Endothelial cell of umbilical vein (primary cell): Measurements from ENCODE around the gene PGP. TPM values are rescaled to one million over a fixed set of nuclear protein-coding genes. Genes with fewer than 3 reads are reported as not detected.

Experiments used
- BruUV-seq: library from RNA; stranded (reverse); fragments of 400-500 nt; replicated peaks from 2 replicates; lab custom pipeline; 2021; lab: Mats Ljungman, UMichigan
- CTCF ChIA-PET: fragments of 300-600, 350-600 bp; sonication (Branson Sonifier 250); formaldehyde crosslinking; loops from one replicate; lab custom pipeline; 2021; ENCODE audit warnings: antibody characterized with exemption, inconsistent platforms; lab: Charles Lee
- POLR2A ChIA-PET: fragments of 300-600, 350-600 bp; sonication (Branson Sonifier 250); formaldehyde crosslinking; loops from one replicate; lab custom pipeline; 2021; ENCODE audit warnings: antibody characterized with exemption, inconsistent platforms; lab: Charles Lee
- DNase-seq: peaks from one replicate; pipeline ENCODE4 v3.0.0-alpha.2; 2011; ENCODE audit warnings: low read depth, low spot score
- FAIRE-seq: peaks from 2 replicates; lab custom pipeline; 2011; peaks lifted over from hg19 to GRCh38; lab: Jason Lieb, UNC
- H2AFZ ChIP-seq: 2 replicates; pipeline ENCODE4 v1.6.0; 2012; ENCODE audit warnings: low read depth, low read length, control low read depth, inconsistent platforms
- H3K27ac ChIP-seq: 2 replicates; pipeline ENCODE4 v1.5.1; 2011; ENCODE audit warnings: low read depth, mild to moderate bottlenecking, control low read depth, low read length, moderate library complexity; ENCODE audit not compliant: insufficient read depth
- H3K27me3 ChIP-seq, 2 experiments: 2 replicates each; pipeline versions ENCODE4 v1.6.0 to v1.6.1; 2011; ENCODE audit warnings: low read length in 2 of 2, mixed read lengths in 1 of 2; ENCODE audit not compliant: control insufficient read depth in 2 of 2, insufficient read depth in 2 of 2
- H3K36me3 ChIP-seq, 2 experiments: 2 replicates in 1 of 2; 3 replicates in 1 of 2; pipeline ENCODE4 v1.5.1; 2011; ENCODE audit warnings: low read length in 2 of 2, mild to moderate bottlenecking in 1 of 2, moderate library complexity in 1 of 2; ENCODE audit not compliant: control insufficient read depth in 2 of 2, insufficient read depth in 2 of 2; ENCODE audit errors: extremely low read depth in 1 of 2
- H3K4me1 ChIP-seq: 3 replicates; pipeline ENCODE4 v1.5.1; 2011; ENCODE audit warnings: mild to moderate bottlenecking, low read length; ENCODE audit not compliant: control insufficient read depth, insufficient read depth; ENCODE audit errors: extremely low read depth
- H3K4me2 ChIP-seq: 2 replicates; pipeline ENCODE4 v1.6.1; 2011; ENCODE audit warnings: low read length, control low read depth, mixed read lengths; ENCODE audit not compliant: insufficient read depth
- H3K4me3 ChIP-seq, 3 experiments: fragments of 200-600 bp in 1 of 3; sonication (generic), shearing (Covaris generic) in 1 of 3; replicated peaks in 1 of 3; 2 replicates each; pipeline ENCODE4 v1.5.1; 2011 to 2016; ENCODE audit warnings: control low read depth in 3 of 3, low read length in 3 of 3, mild to moderate bottlenecking in 2 of 3, inconsistent platforms in 1 of 3, low read depth in 1 of 3, moderate library complexity in 1 of 3; ENCODE audit not compliant: insufficient read depth in 1 of 3
- H3K79me2 ChIP-seq: 2 replicates; pipeline ENCODE4 v1.6.0; 2012; ENCODE audit warnings: low read length, inconsistent platforms; ENCODE audit not compliant: control insufficient read depth, insufficient read depth
- H3K9ac ChIP-seq: replicated peaks from 2 replicates; pipeline ENCODE3; 2011; ENCODE audit warnings: low read length, control low read depth; ENCODE audit not compliant: insufficient read depth; ENCODE audit errors: extremely low read depth
- H3K9me1 ChIP-seq: replicated peaks from 3 replicates; pipeline ENCODE4 v1.6.0; 2011; ENCODE audit warnings: mild to moderate bottlenecking, low read length; ENCODE audit not compliant: control insufficient read depth, insufficient read depth; ENCODE audit errors: extremely low read depth
- H3K9me3 ChIP-seq: replicated peaks from 2 replicates; pipeline ENCODE4 v1.5.1; 2012; ENCODE audit warnings: low read length, inconsistent platforms; ENCODE audit not compliant: control insufficient read depth, insufficient read depth
- H4K20me1 ChIP-seq: replicated peaks from 2 replicates; pipeline ENCODE3; 2011; ENCODE audit warnings: mild to moderate bottlenecking, low read length; ENCODE audit not compliant: control insufficient read depth, insufficient read depth; ENCODE audit errors: extremely low read depth
- CTCF ChIP-seq, 2 donors: IDR thresholded peaks; 1 replicate in 1 of 2; 2 replicates in 1 of 2; pipeline ENCODE4 v1.5.1; 2011; ENCODE audit warnings: low read length in 2 of 2, mild to moderate bottlenecking in 2 of 2, moderate library complexity in 2 of 2, control low read depth in 1 of 2, inconsistent platforms in 1 of 2, low read depth in 1 of 2; ENCODE audit not compliant: insufficient read depth in 1 of 2; ENCODE audit errors: extremely low read depth in 1 of 2
- EZH2 ChIP-seq: IDR thresholded peaks from 2 replicates; pipeline ENCODE4 v1.6.1; 2012; ENCODE audit warnings: borderline replicate concordance, low read depth, mild to moderate bottlenecking, moderate library complexity, low read length, inconsistent platforms; ENCODE audit not compliant: severe bottlenecking
- FOS ChIP-seq: IDR thresholded peaks from 2 replicates; pipeline ENCODE4 v1.6.1; 2011; ENCODE audit warnings: mild to moderate bottlenecking, low read length, moderate library complexity, borderline replicate concordance; ENCODE audit not compliant: insufficient read depth
- GATA2 ChIP-seq: IDR thresholded peaks from 2 replicates; pipeline ENCODE4 v1.7.0; 2011; ENCODE audit warnings: low read depth, mild to moderate bottlenecking, moderate library complexity, mixed read lengths, low read length; ENCODE audit not compliant: insufficient read length, insufficient read depth
- JUN ChIP-seq: IDR thresholded peaks from 2 replicates; pipeline ENCODE4 v1.6.1; 2011; ENCODE audit warnings: borderline replicate concordance, low read depth; ENCODE audit not compliant: insufficient read length, insufficient read depth
- MAX ChIP-seq: IDR thresholded peaks from 2 replicates; pipeline ENCODE4 v1.6.1; 2011; ENCODE audit not compliant: insufficient read depth, insufficient read length
- MYC ChIP-seq: IDR thresholded peaks from one replicate; pipeline ENCODE4 v1.6.1; 2011; ENCODE audit warnings: mild to moderate bottlenecking, low read depth, low read length
- POLR2A ChIP-seq: IDR thresholded peaks from 2 replicates; pipeline ENCODE4 v1.6.1; 2012; ENCODE audit warnings: low read depth, mild to moderate bottlenecking, control low read depth, low read length
- POLR2AphosphoS5 ChIP-seq: IDR thresholded peaks from 2 replicates; pipeline ENCODE4 v1.6.1; 2012; ENCODE audit warnings: low read depth, mild to moderate bottlenecking, control low read depth, low read length, moderate library complexity; ENCODE audit not compliant: insufficient read depth
- dilution Hi-C: fragments of 300-500 bp; cut with MboI; formaldehyde crosslinking; loops from one replicate; pipeline ENCODE4 v1.15.0; 2019; ENCODE audit warnings: low sequenced_read_pairs; ENCODE audit not compliant: extremely low pct_ligation_motif_present
- intact Hi-C: fragments of 100-400 bp; cut with micrococcal nuclease; formaldehyde crosslinking; loops from one replicate; pipeline ENCODE4 v1.10.0; 2022
- polyA plus RNA-seq, 4 experiments: library from polyadenylated mRNA; depleted of rRNA in 3 of 4; stranded (reverse) in 3 of 4; unstranded in 1 of 4; fragments of >200 nt; gene quantifications; 2 replicates each; pipeline versions ENCODE4 v1.2.1 to v1.2.3, GENCODE V29; 2011 to 2012; ENCODE audit warnings: missing spikeins in 1 of 4
- total RNA-seq: library from RNA; stranded (reverse); gene quantifications from 2 replicates; pipeline ENCODE4 v1.2.3, GENCODE V29; 2021

PGP gene
- total and polyA plus RNA-seq, 2 donors (not counting 3 experiments of a cell fraction or from before 2014, with no cell fraction given), result 28.5 to 29.6 TPM

- CTCF ChIA-PET, result no interaction called here
These were observed 28.1 kb downstream of the PGP start for GRCh38 chr16:2186505-2186904.

More at GRCh38 chr16:2186505-2186904, 28.1 kb downstream of the PGP start:
- Histone ChIP-seq H3K27me3 (no peaks in the 10 kb centered on the region), H3K9me3 (no peaks in the 10 kb centered on the region), H3K79me2 (no peaks in the 10 kb centered on the region), H2AFZ (no peak overlapping the region), H3K4me3 (no peak overlapping the region), H3K4me1 (no peaks in the 10 kb centered on the region), H3K9me1 (no peaks in the 10 kb centered on the region), H3K36me3 (no peaks in the 10 kb centered on the region), H4K20me1 (no peaks in the 10 kb centered on the region), H3K4me2 (no peak overlapping the region), H3K9ac (no peak overlapping the region), H3K27ac (no peak overlapping the region)
- intact Hi-C loops (no loop called here), dilution Hi-C loops (no loop called here)
- no TSS peak for BruUV-seq
- POLR2A ChIA-PET, result no interaction called here
- DNase-seq, result no peak
- TF ChIP-seq FOS, result no peak
- TF ChIP-seq JUN, result no peak
- TF ChIP-seq GATA2, result no peak
- no peak for TF ChIP-seq EZH2
- TF ChIP-seq POLR2AphosphoS5, result no peak
- TF ChIP-seq MYC, result no peak
- no peak for TF ChIP-seq POLR2A
- no peak for TF ChIP-seq MAX
- TF ChIP-seq CTCF (IDR thresholded peaks at IDR 0.05; ENCODE audit: extremely low read depth in 1 of 2, insufficient read depth in 1 of 2, low read depth in 1 of 2, low read length in 2 of 2), result no peak
- no peak for FAIRE-seq
